NCI-H128 (cell line): ENCODE data around the gene CEMP1.

Experiments
- DNase-seq: peaks from one replicate; lab custom pipeline; 2025; ENCODE audit not compliant: unreplicated experiment; lab: John Stamatoyannopoulos, UW

The CEMP1 gene

GRCh38 chr16:2505695-2506094 is 25.5 kb downstream of the CEMP1 start:
- no peak for DNase-seq

- no peak for DNase-seq
Observed at GRCh38 chr16:2501946-2502895, 29.0 kb downstream of the CEMP1 start.

GRCh38 chr16:2500918-2501750 is 30.1 kb downstream of the CEMP1 start:
- DNase-seq, result peak; percentile 74

GRCh38 chr16:2500430-2500917 is 30.7 kb downstream of the CEMP1 start:
- DNase-seq, result no peak

- DNase-seq, result no peak
Observed at GRCh38 chr16:2499890-2500429, 31.2 kb downstream of the CEMP1 start.

GRCh38 chr16:2499454-2499853 is 31.8 kb downstream of the CEMP1 start:
- no peak for DNase-seq

- no peak for DNase-seq
Observed at GRCh38 chr16:2498531-2499253, 32.5 kb downstream of the CEMP1 start.

GRCh38 chr16:2497695-2498484 is 33.3 kb downstream of the CEMP1 start:
- DNase-seq, result no peak

GRCh38 chr16:2497116-2497630 is 34.0 kb downstream of the CEMP1 start:
- no peak for DNase-seq

- DNase-seq, result no peak
Observed at GRCh38 chr16:2496223-2497115, 34.7 kb downstream of the CEMP1 start.

- no peak for DNase-seq
Observed at GRCh38 chr16:2495041-2495440, 36.2 kb downstream of the CEMP1 start.

GRCh38 chr16:2494616-2495015 is 36.6 kb downstream of the CEMP1 start:
- DNase-seq, result no peak

GRCh38 chr16:2493605-2494004 is 37.6 kb downstream of the CEMP1 start:
- DNase-seq, result no peak

GRCh38 chr16:2492292-2492691 is 38.9 kb downstream of the CEMP1 start:
- no peak for DNase-seq

- DNase-seq, result peak; percentile 43
Observed at GRCh38 chr16:2490190-2491105, 40.8 kb downstream of the CEMP1 start.

GRCh38 chr16:2489581-2489980 is 41.6 kb downstream of the CEMP1 start:
- DNase-seq, result no peak

- no peak for DNase-seq
Observed at GRCh38 chr16:2487903-2488531, 43.2 kb downstream of the CEMP1 start.
